ENCODE results near the gene VWF.

Gene VWF

DNA sequence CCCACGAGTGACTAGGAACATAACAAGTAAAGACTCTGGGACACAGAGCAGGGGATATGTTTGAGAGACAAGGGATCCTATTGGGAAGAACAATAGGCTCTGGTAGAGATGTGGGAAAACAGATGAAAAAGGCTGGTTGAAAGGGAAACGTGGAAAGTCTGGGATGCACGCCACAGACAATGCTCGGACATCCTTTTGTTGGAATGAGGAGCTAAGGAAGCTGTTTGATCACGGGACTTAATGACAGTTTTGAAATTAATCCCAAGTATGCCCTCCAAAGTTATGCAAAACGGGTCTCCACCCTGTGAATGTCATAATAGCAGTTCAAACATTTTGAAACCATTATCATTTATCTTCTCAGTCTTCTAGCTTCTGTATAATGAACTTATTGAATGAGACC lies 147.8 kb downstream of the VWF start:
- H3K9me3 ChIP-seq (ENCODE audit: control insufficient read depth, insufficient read depth, low read length), result no peaks in the 10 kb centered on the region
- no peaks in the 10 kb centered on the region for H3K36me3 ChIP-seq (ENCODE audit: control insufficient read depth, insufficient read depth, low read length)
- H3K4me1 ChIP-seq (ENCODE audit: control insufficient read depth, insufficient read depth, low read length), result no peaks in the 10 kb centered on the region
- H3K27ac ChIP-seq (ENCODE audit: low read depth, low read length), result no peak overlapping the region
- H3K9ac ChIP-seq (ENCODE audit: low read depth, low read length), result no peak overlapping the region
- H3K27me3 ChIP-seq (ENCODE audit: control insufficient read depth, insufficient read depth, low read length), result no peaks in the 10 kb centered on the region
- H3K4me3 ChIP-seq (ENCODE audit: low read depth, low read length), result no peak overlapping the region

DNA sequence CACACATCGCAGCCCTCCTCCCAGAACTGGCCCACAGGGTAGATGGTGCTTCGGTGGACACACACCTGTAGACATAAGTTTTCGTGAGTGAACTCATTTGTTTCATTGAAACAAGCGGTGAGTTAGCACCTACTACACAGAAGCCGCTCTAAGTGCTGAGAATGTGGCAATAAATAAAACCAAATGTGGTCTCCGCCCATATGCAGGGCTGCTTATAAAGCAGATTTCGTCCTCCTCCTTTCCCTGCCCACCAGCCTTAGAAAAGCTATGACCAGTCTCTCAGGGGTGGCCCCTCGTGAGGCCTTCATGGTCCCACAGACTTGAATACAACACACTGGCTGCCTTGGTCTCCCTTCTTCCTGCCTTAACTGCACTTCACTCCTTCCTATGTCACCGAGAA lies 148.3 kb downstream of the VWF start:
- no peaks in the 10 kb centered on the region for H3K36me3 ChIP-seq (ENCODE audit: control insufficient read depth, insufficient read depth, low read length)
- H3K9ac ChIP-seq (ENCODE audit: low read depth, low read length), result no peak overlapping the region
- no peaks in the 10 kb centered on the region for H3K27me3 ChIP-seq (ENCODE audit: control insufficient read depth, insufficient read depth, low read length)
- no peaks in the 10 kb centered on the region for H3K4me1 ChIP-seq (ENCODE audit: control insufficient read depth, insufficient read depth, low read length)
- no peak overlapping the region for H3K27ac ChIP-seq (ENCODE audit: low read depth, low read length)
- H3K4me3 ChIP-seq (ENCODE audit: low read depth, low read length), result no peak overlapping the region
- no peaks in the 10 kb centered on the region for H3K9me3 ChIP-seq (ENCODE audit: control insufficient read depth, insufficient read depth, low read length)

DNA sequence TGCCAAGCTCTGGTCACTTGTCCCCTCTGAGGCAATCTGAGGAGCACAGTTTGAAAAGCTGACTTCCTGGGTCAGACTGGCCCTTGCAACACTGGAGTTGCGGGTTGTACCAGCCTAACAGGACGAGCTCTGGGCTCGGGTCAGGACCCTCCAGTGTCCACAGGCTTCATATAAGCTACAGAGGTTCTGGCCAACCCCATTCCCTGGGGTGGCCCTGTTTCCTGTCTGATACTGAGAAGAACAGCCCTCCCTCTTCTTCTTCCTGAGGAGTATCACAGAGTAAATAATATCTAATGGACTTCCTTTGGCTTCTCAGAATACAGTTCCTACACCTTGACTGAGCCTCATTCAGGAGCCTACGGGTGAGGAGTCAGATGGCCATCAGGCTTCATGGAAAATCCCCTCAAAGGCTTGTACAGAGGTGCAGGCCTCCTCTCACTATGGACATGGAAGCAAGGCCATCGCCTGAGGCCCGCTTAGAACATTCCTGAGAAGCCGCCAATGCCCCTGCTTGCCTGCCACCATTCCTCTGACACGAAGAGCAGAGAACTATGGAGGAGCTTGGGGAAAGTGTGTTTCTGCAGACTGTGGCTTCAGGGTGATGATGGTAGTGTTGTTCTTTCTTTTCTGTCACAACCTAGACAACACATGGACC lies 150.9 kb downstream of the VWF start:
- H3K27ac ChIP-seq (ENCODE audit: low read depth, low read length), result no peak overlapping the region
- H3K4me1 ChIP-seq (ENCODE audit: control insufficient read depth, insufficient read depth, low read length), result no peaks in the 10 kb centered on the region; the same call in 1 of the 2 replicates
- H3K9ac ChIP-seq (ENCODE audit: low read depth, low read length), result no peak overlapping the region
- no peaks in the 10 kb centered on the region for H3K36me3 ChIP-seq (ENCODE audit: control insufficient read depth, insufficient read depth, low read length)
- H3K27me3 ChIP-seq (ENCODE audit: control insufficient read depth, insufficient read depth, low read length), result no peaks in the 10 kb centered on the region
- no peak overlapping the region for H3K4me3 ChIP-seq (ENCODE audit: low read depth, low read length)
- no peaks in the 10 kb centered on the region for H3K9me3 ChIP-seq (ENCODE audit: control insufficient read depth, insufficient read depth, low read length)

DNA sequence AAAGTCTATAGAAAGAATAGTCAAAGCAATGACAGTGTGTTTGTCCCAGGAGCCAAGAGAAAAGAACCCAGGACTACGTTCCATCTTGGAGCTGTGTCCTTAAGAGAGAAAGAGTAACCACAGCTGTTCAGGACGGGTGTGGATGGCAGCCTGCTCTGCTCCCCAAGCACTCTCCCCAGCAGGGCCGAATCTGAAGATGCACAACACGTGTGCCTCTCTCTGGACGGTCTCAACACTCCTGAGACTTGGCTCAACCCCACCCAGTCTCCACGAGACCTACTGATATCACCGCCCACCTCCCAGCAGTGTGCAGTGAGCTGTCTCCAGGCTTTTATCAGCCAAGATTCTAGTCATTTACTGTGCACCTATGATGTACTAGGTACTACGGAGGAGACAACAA lies 152.1 kb downstream of the VWF start:
- Histone ChIP-seq H3K36me3 (ENCODE audit: control insufficient read depth, insufficient read depth, low read length) (no peaks in the 10 kb centered on the region), H3K27ac (ENCODE audit: low read depth, low read length) (no peak overlapping the region), H3K27me3 (ENCODE audit: control insufficient read depth, insufficient read depth, low read length) (no peaks in the 10 kb centered on the region), H3K4me1 (ENCODE audit: control insufficient read depth, insufficient read depth, low read length) (no peaks in the 10 kb centered on the region; the same call in 1 of the 2 replicates), H3K9me3 (ENCODE audit: control insufficient read depth, insufficient read depth, low read length) (no peaks in the 10 kb centered on the region), H3K4me3 (ENCODE audit: low read depth, low read length) (no peak overlapping the region), H3K9ac (ENCODE audit: low read depth, low read length) (no peak overlapping the region)

DNA sequence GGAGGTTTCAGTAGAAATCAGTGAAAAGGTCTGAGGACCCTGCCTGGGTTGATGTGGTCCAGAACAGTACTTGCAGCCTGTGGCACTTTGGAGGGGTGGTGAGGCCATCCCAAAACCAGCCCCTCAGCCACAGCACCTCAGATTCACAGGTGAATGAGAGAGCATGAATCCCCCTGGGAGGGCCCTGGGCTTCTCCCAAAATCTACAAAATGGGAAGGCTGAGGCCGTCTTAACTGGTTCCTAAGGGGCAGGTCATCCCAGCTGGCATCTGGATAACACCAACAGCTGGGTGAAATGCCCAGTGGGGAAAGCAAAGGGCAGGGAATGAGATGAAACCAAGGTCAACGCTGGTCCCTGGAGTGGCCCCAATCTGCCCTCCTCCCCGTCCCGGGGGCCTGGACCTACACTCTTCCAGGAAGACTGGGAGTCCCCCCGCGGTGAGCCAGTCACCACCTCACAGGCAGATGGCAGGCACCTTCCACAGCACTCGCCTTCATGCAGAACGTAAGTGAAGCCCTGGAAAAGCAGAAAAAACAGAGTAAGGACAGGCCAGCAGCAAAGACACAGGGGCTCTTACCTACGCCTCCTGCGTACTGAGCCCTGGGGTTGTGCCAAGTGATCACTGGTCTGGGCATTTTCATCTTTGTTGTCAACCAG lies 153.1 kb downstream of the VWF start:
- Histone ChIP-seq H3K27me3 (ENCODE audit: control insufficient read depth, insufficient read depth, low read length) (no peaks in the 10 kb centered on the region), H3K9me3 (ENCODE audit: control insufficient read depth, insufficient read depth, low read length) (no peaks in the 10 kb centered on the region), H3K4me1 (ENCODE audit: control insufficient read depth, insufficient read depth, low read length) (no peaks in the 10 kb centered on the region; the same call in 1 of the 2 replicates), H3K9ac (ENCODE audit: low read depth, low read length) (no peak overlapping the region), H3K36me3 (ENCODE audit: control insufficient read depth, insufficient read depth, low read length) (no peaks in the 10 kb centered on the region), H3K27ac (ENCODE audit: low read depth, low read length) (no peak overlapping the region), H3K4me3 (ENCODE audit: low read depth, low read length) (no peak overlapping the region)

DNA sequence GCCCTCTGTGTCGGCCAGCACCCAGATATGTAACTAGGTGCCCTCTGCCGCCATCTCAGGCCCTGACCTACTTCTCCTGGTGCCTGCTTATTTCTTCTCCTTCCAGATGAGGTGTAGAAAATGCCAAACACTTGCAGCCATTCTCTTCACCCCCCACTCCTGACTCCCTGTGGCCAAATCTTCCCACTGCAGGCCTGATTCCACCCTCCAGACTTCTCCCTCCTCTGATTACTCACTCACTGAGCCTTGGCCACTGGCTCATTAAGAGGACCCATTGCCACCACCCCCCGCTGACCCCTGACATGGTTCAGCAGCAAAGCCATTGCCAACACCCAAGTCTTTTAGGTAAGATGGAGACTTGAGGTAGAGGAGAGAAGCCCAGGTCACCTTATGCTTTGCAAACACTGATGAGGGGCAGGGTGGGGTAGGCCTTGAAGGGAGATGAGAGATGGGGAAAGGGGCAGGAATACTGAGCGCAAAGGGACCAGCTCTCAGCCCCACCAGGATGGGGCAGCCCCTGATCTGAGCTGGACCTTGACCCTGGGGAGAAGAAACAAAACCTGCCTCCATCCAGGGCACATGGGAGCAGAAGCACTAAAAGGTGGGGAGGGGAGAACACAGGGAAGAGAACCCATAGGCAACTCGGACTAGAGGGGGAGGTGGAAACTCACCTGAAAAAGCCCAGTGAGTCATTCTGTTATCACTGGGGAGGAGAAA lies 154.3 kb downstream of the VWF start:
- Histone ChIP-seq H3K9ac (ENCODE audit: low read depth, low read length) (no peak overlapping the region), H3K9me3 (ENCODE audit: control insufficient read depth, insufficient read depth, low read length) (no peaks in the 10 kb centered on the region), H3K27me3 (ENCODE audit: control insufficient read depth, insufficient read depth, low read length) (peaks cover 6% of the 10 kb centered on the region; the same call in 1 of the 2 replicates), H3K27ac (ENCODE audit: low read depth, low read length) (no peak overlapping the region), H3K36me3 (ENCODE audit: control insufficient read depth, insufficient read depth, low read length) (no peaks in the 10 kb centered on the region), H3K4me3 (ENCODE audit: low read depth, low read length) (no peak overlapping the region), H3K4me1 (ENCODE audit: control insufficient read depth, insufficient read depth, low read length) (peaks cover 7% of the 10 kb centered on the region)

DNA sequence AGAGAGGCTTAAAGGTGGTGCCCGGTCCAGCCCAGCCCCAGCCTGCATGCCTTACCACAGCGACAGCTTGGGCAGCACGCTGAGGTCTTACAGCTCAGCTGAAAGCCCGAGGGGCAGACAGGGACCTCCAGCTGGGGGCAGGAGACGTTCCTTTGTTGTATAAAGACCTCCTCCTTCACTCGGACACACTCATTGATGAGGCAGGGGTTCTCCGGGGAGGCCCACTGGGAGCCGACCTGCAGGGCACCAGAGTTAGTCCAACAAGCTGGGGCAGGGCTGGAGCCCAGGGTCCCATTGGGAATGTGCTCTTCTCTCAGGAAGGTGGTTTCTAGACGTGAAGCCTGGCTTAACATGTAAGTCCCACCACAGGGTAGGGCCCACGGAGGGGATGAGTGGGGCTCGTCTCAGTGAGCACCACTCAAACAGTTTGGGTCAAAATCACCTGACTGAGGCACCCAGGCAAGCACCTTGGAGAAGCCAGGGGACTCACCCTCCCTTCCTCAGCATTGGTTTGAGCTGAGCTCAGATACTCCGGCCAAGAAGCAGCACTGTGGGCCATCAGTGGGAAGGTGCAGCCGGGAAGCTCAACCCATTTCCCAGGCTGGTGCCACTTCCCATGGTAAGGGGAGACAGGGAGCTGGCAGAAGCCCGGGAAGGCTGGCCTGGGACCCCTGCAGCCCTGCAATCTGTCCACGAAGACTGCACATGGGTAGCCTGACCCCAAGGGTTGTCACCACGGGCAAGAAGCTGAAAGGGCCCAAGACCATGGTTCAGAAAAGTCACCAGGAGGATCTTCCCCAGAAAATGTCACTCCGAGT lies 155.1 kb downstream of the VWF start:
- Histone ChIP-seq H3K9ac (ENCODE audit: low read depth, low read length) (no peak overlapping the region), H3K36me3 (ENCODE audit: control insufficient read depth, insufficient read depth, low read length) (no peaks in the 10 kb centered on the region), H3K4me3 (ENCODE audit: low read depth, low read length) (no peak overlapping the region), H3K27me3 (ENCODE audit: control insufficient read depth, insufficient read depth, low read length) (peaks cover 6% of the 10 kb centered on the region; the same call in 1 of the 2 replicates), H3K4me1 (ENCODE audit: control insufficient read depth, insufficient read depth, low read length) (peaks cover 14% of the 10 kb centered on the region), H3K27ac (ENCODE audit: low read depth, low read length) (no peak overlapping the region), H3K9me3 (ENCODE audit: control insufficient read depth, insufficient read depth, low read length) (no peaks in the 10 kb centered on the region)

DNA sequence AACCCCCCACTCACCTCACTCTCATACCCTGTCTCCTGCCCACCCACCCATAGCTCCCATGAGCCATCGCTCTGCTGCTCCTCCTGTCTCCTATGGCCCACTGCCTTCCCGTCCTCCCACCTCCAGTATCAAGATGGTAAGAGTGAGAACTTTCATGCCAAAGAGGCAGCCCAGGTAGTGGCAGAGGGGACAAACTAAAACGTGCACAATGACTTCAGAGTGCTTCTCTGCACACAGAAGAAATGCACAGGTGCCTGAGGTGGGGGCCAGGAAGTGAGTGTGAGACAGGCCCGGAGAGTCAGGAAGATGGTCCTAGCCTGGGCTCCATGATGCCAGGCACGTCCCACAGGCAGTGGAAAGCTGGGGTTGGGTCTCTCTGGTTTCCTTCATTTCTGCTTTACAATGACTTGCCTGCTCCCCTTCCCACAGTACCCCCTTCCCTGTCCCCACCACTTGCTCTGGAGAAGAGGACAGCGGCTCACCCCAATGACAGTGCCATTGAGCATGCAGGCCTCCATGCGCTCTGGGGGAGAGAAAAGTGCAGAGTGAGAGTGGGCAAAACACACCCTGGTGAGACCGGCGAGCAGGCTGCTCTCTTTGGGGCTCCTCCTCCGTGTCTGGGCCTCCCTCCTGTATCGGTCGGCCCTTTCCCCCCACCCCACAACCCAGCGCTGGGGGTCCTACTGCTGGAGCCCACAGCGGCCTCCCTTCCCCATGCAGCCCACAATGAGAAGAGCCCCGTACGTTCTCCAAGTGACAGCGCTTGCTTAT lies 156.6 kb downstream of the VWF start:
- H3K4me3 ChIP-seq (ENCODE audit: low read depth, low read length), result no peak overlapping the region
- no peak overlapping the region for H3K27ac ChIP-seq (ENCODE audit: low read depth, low read length)
- H3K27me3 ChIP-seq (ENCODE audit: control insufficient read depth, insufficient read depth, low read length), result peaks cover 6% of the 10 kb centered on the region; the same call in 1 of the 2 replicates
- peaks cover 17% of the 10 kb centered on the region for H3K4me1 ChIP-seq (ENCODE audit: control insufficient read depth, insufficient read depth, low read length)
- H3K9ac ChIP-seq (ENCODE audit: low read depth, low read length), result no peak overlapping the region
- no peaks in the 10 kb centered on the region for H3K9me3 ChIP-seq (ENCODE audit: control insufficient read depth, insufficient read depth, low read length)
- H3K36me3 ChIP-seq (ENCODE audit: control insufficient read depth, insufficient read depth, low read length), result no peaks in the 10 kb centered on the region

DNA sequence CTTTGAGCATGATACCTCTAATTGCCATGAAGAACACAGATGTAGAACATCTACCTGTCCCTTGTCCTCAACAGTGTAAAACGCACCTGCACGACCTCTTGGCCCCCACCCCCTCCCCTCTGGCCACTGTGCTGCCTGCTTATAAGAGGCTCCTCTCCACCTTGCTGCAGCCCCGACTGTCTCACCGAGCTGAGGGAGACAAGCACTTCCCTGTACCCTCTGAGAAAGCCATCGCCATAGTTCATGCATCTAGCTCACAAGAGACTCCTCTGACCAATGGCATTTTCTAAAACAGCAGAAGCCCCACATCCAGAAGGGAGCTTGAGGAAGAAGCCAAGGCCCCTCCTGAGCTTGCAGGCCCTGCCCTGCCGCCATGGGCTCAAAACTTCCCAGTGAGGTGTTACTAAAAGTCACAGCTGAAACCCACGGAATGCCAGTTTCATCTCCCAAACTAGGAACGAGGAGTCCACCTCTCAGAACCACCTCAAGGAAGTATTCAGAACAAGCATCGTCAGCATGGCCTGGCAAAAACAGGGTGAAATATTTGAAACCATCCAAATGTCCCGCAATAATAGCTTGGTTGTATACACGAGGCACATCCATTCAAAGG lies 157.9 kb downstream of the VWF start:
- H3K9ac ChIP-seq (ENCODE audit: low read depth, low read length), result no peak overlapping the region
- H3K27ac ChIP-seq (ENCODE audit: low read depth, low read length), result no peak overlapping the region
- H3K27me3 ChIP-seq (ENCODE audit: control insufficient read depth, insufficient read depth, low read length), result peaks cover 6% of the 10 kb centered on the region; the same call in 1 of the 2 replicates
- H3K4me1 ChIP-seq (ENCODE audit: control insufficient read depth, insufficient read depth, low read length), result peaks cover 17% of the 10 kb centered on the region
- no peaks in the 10 kb centered on the region for H3K36me3 ChIP-seq (ENCODE audit: control insufficient read depth, insufficient read depth, low read length)
- no peaks in the 10 kb centered on the region for H3K9me3 ChIP-seq (ENCODE audit: control insufficient read depth, insufficient read depth, low read length)
- no peak overlapping the region for H3K4me3 ChIP-seq (ENCODE audit: low read depth, low read length)

DNA sequence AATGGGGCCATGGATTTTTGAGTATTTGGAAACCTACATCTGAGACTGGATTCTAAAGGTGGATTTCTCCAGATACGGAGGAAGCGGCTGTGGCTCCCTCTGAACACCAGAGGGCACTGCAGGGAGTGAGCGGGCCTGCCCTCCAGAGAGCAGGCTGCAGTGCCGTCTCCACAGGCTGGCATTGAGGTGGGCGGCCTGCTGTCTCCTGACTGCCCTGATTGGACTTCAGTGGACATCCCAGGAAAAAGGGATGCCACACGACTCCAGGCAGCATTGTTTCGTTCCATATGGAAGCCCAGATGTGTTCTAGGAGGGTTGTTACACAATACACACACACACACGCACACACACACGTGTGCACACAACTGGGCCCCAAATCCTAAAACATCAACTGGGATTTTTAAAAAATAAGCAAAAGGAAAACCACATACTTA lies 158.5 kb downstream of the VWF start:
- peaks cover 6% of the 10 kb centered on the region; the same call in 1 of the 2 replicates for H3K27me3 ChIP-seq (ENCODE audit: control insufficient read depth, insufficient read depth, low read length)
- no peak overlapping the region for H3K27ac ChIP-seq (ENCODE audit: low read depth, low read length)
- peaks cover 17% of the 10 kb centered on the region for H3K4me1 ChIP-seq (ENCODE audit: control insufficient read depth, insufficient read depth, low read length)
- H3K9ac ChIP-seq (ENCODE audit: low read depth, low read length), result no peak overlapping the region
- H3K9me3 ChIP-seq (ENCODE audit: control insufficient read depth, insufficient read depth, low read length), result no peaks in the 10 kb centered on the region
- no peak overlapping the region for H3K4me3 ChIP-seq (ENCODE audit: low read depth, low read length)
- no peaks in the 10 kb centered on the region for H3K36me3 ChIP-seq (ENCODE audit: control insufficient read depth, insufficient read depth, low read length)
